Measurements from ENCODE around the gene MOSMO. TPM values are rescaled to one million over a fixed set of nuclear protein-coding genes. Genes with fewer than 3 reads are reported as not detected.

The MOSMO gene
- total and polyA plus RNA-seq, 2 of the 13 experiments (the other 11 are each of a cell fraction or from before 2014, with no cell fraction given) = 26.7 to 32.6 TPM

GRCh38 chr16:22007509-22008214 is at the start of gene MOSMO (continued):
- TF ChIP-seq ZBTB39 (CRISPR knock-in tag; IDR thresholded peaks at IDR 0.05) (no peak), NFYB (CRISPR knock-in tag; IDR thresholded peaks at IDR 0.05) (0 out of 2 replicates have a peak, but pooled peaks have one; percentile 18), MXI1 (IDR thresholded peaks at IDR 0.05; ENCODE audit: borderline replicate concordance, low read depth, low read length) (peak; percentile 30; the same call in 1 of the 3 replicates), SP4 (CRISPR knock-in tag; IDR thresholded peaks at IDR 0.05) (peak; percentile 15; the same call in 1 of the 2 replicates), SETDB1 (CRISPR knock-in tag; IDR thresholded peaks at IDR 0.05; ENCODE audit: borderline replicate concordance) (no peak), HOMEZ (CRISPR knock-in tag; IDR thresholded peaks at IDR 0.05; ENCODE audit: low read depth) (no peak), ZNF317 (CRISPR knock-in tag; IDR thresholded peaks at IDR 0.05) (0 out of 2 replicates have a peak, but pooled peaks have one; percentile 28), ZFP90 (CRISPR knock-in tag; IDR thresholded peaks at IDR 0.05; ENCODE audit: borderline replicate concordance) (peak; percentile 47; the same call in 1 of the 2 replicates), SRSF1 (optimal IDR thresholded peaks at IDR 0.05; ENCODE audit: low read depth, low read length) (peak; percentile 36), ZNF891 (CRISPR knock-in tag; IDR thresholded peaks at IDR 0.05) (peak; percentile 83; the same call in 1 of the 2 replicates), GABPA (IDR thresholded peaks at IDR 0.05; ENCODE audit: low read depth, low read length) (peak; percentile 92), GABPA (CRISPR knock-in tag; IDR thresholded peaks at IDR 0.05; ENCODE audit: low read depth) (peak; percentile 82), ZNF770 (CRISPR knock-in tag; IDR thresholded peaks at IDR 0.05) (peak; percentile 28; the same call in 1 of the 2 replicates), ZBTB2 (CRISPR knock-in tag; IDR thresholded peaks at IDR 0.05; ENCODE audit: low read depth) (peak; percentile 87), ZNF468 (CRISPR knock-in tag; IDR thresholded peaks at IDR 0.05) (no peak), TSC22D2 (CRISPR knock-in tag; IDR thresholded peaks at IDR 0.05; ENCODE audit: borderline replicate concordance) (peak; percentile 36; the same call in 1 of the 2 replicates), ATF7-NPFF (CRISPR knock-in tag; IDR thresholded peaks at IDR 0.05; ENCODE audit: low read depth) (peak; percentile 36; the same call in 1 of the 2 replicates), KLF16 (CRISPR knock-in tag; IDR thresholded peaks at IDR 0.05) (peak; percentile 30 to 51; a peak in 1 of 4 replicates), HDAC1 (CRISPR knock-in tag; IDR thresholded peaks at IDR 0.05) (peak; percentile 74; the same call in 1 of the 2 replicates)

Data from HepG2 (cell line).